ENCODE results near the gene TUB.

Gene TUB

GRCh38 chr11:8090756-8091155 is 9.7 kb downstream of the TUB start:
- no peak overlapping the region for H3K4me3 ChIP-seq (ENCODE audit: low read depth, low read length)
- TF ChIP-seq CTCF (IDR thresholded peaks at IDR 0.05; ENCODE audit: borderline replicate concordance, insufficient read depth, low read depth, low read length): peak; percentile 54

- TF ChIP-seq CTCF (IDR thresholded peaks at IDR 0.05; ENCODE audit: borderline replicate concordance, insufficient read depth, low read depth, low read length): no peak
These were observed 10.7 kb downstream of the TUB start for GRCh38 chr11:8091721-8092120.

GRCh38 chr11:8092587-8093424 is 11.8 kb downstream of the TUB start:
- H3K4me3 ChIP-seq (ENCODE audit: low read depth, low read length): no peak overlapping the region
- peak; percentile 69 for TF ChIP-seq CTCF (IDR thresholded peaks at IDR 0.05; ENCODE audit: borderline replicate concordance, insufficient read depth, low read depth, low read length)

More at GRCh38 chr11:8091721-8092120, 10.7 kb downstream of the TUB start:
- H3K4me3 ChIP-seq (ENCODE audit: low read depth, low read length): no peak overlapping the region

GRCh38 chr11:8093931-8094575 is 13.0 kb downstream of the TUB start:
- no peak overlapping the region for H3K4me3 ChIP-seq (ENCODE audit: low read depth, low read length)
- TF ChIP-seq CTCF (IDR thresholded peaks at IDR 0.05; ENCODE audit: borderline replicate concordance, insufficient read depth, low read depth, low read length): no peak

GRCh38 chr11:8094656-8095055 is 13.6 kb downstream of the TUB start:
- no peak for TF ChIP-seq CTCF (IDR thresholded peaks at IDR 0.05; ENCODE audit: borderline replicate concordance, insufficient read depth, low read depth, low read length)

GRCh38 chr11:8095371-8095770 is 14.4 kb downstream of the TUB start:
- H3K4me3 ChIP-seq (ENCODE audit: low read depth, low read length): no peak overlapping the region
- TF ChIP-seq CTCF (IDR thresholded peaks at IDR 0.05; ENCODE audit: borderline replicate concordance, insufficient read depth, low read depth, low read length): no peak

More at GRCh38 chr11:8094656-8095055, 13.6 kb downstream of the TUB start:
- no peak overlapping the region for H3K4me3 ChIP-seq (ENCODE audit: low read depth, low read length)

Data from GM12875 (cell line).